NT2/D1 (cell line): ENCODE measurements around the gene TAF13.

ENCODE experiments used
- YY1 ChIP-seq: IDR thresholded peaks from 2 replicates; pipeline ENCODE4 v1.6.1; 2011; ENCODE audit not compliant: insufficient read length, insufficient read depth
- ZNF274 ChIP-seq: IDR thresholded peaks from 2 replicates; pipeline ENCODE4 v1.6.1; 2011; ENCODE audit warnings: mild to moderate bottlenecking, low read depth, low read length

GRCh38 chr1:109090196-109091077 is 14.6 kb upstream of the TAF13 start, which contains the start of gene TMEM167B:
- TF ChIP-seq ZNF274 (no peak), YY1 (no peak)
